PFSK-1 (cell line): ENCODE results near the gene MANSC4.

Source experiments
- FOXP2 ChIP-seq: optimal IDR thresholded peaks from 2 replicates; pipeline ENCODE3; 2011; ENCODE audit warnings: borderline replicate concordance, control low read depth, inconsistent platforms; ENCODE audit not compliant: insufficient read depth; ENCODE audit errors: extremely low read length, extremely low read depth
- POLR2AphosphoS5 ChIP-seq: IDR thresholded peaks from 2 replicates; pipeline ENCODE4 v1.6.1; 2012; ENCODE audit warnings: low read depth, mild to moderate bottlenecking, control low read depth, low read length, moderate library complexity
- REST ChIP-seq, 2 experiments: IDR thresholded peaks; 2 replicates each; pipeline versions ENCODE4 v1.6.1 to v1.8.0; 2011 to 2012; ENCODE audit warnings: low read depth in 2 of 2, low read length in 2 of 2, control low read depth in 1 of 2, inconsistent platforms in 1 of 2, mild to moderate bottlenecking in 1 of 2, moderate library complexity in 1 of 2; ENCODE audit not compliant: insufficient read depth in 1 of 2
- SIN3A ChIP-seq: IDR thresholded peaks from 2 replicates; pipeline ENCODE4 v1.6.1; 2012; ENCODE audit warnings: mild to moderate bottlenecking, low read length, moderate library complexity, borderline replicate concordance; ENCODE audit not compliant: insufficient read depth
- TAF1 ChIP-seq: IDR thresholded peaks from 2 replicates; pipeline ENCODE4 v1.6.1; 2012; ENCODE audit warnings: low read length, control low read depth, borderline replicate concordance; ENCODE audit not compliant: insufficient read depth

Gene MANSC4

GRCh38 chr12:27733052-27733656 is 46.9 kb downstream of the MANSC4 start:
- no peak for TF ChIP-seq REST (IDR thresholded peaks at IDR 0.05; ENCODE audit: insufficient read depth in 1 of 2, low read depth in 2 of 2, low read length in 2 of 2)
- TF ChIP-seq FOXP2, result no peak
- no peak for TF ChIP-seq TAF1
- TF ChIP-seq POLR2AphosphoS5, result no peak
- TF ChIP-seq SIN3A, result no peak

- TF ChIP-seq REST (IDR thresholded peaks at IDR 0.05; ENCODE audit: insufficient read depth in 1 of 2, low read depth in 2 of 2, low read length in 2 of 2), result no peak
- no peak for TF ChIP-seq SIN3A
- no peak for TF ChIP-seq POLR2AphosphoS5
- no peak for TF ChIP-seq FOXP2
Measured at GRCh38 chr12:27732281-27732680, 47.8 kb downstream of the MANSC4 start.

GRCh38 chr12:27730097-27730588 is 49.9 kb downstream of the MANSC4 start:
- no peak for TF ChIP-seq TAF1
- TF ChIP-seq SIN3A, result no peak
- no peak for TF ChIP-seq POLR2AphosphoS5
- no peak for TF ChIP-seq REST (IDR thresholded peaks at IDR 0.05; ENCODE audit: insufficient read depth in 1 of 2, low read depth in 2 of 2, low read length in 2 of 2)
- no peak for TF ChIP-seq FOXP2

- TF ChIP-seq REST (IDR thresholded peaks at IDR 0.05; ENCODE audit: insufficient read depth in 1 of 2, low read depth in 2 of 2, low read length in 2 of 2), result no peak
- no peak for TF ChIP-seq SIN3A
Measured at GRCh38 chr12:27723212-27723611, 56.8 kb downstream of the MANSC4 start.
